Measurements from ENCODE around the gene RASSF1. TPM values are rescaled to one million over a fixed set of nuclear protein-coding genes. Genes with fewer than 3 reads are reported as not detected.

The RASSF1 gene
- total and polyA plus RNA-seq, 5 donors: 15.6 to 20.4 (median 15.9) TPM

- ATAC-seq (no peak), DNase-seq (no peak)
- 87% methylated on average over 17 of the region's 17 CpGs for WGBS
- H3K9me3 ChIP-seq (ENCODE audit: control insufficient read depth, low read length): no peaks in the 10 kb centered on the region
- H3K27ac ChIP-seq (ENCODE audit: low read length): no peak overlapping the region
- H3K27me3 ChIP-seq (ENCODE audit: control insufficient read depth, insufficient read depth): no peaks in the 10 kb centered on the region
- intact Hi-C loops (cut with DNase I): no loop called here
- H3K4me1 ChIP-seq (ENCODE audit: control insufficient read depth, insufficient read depth, low read length): no peaks in the 10 kb centered on the region
- no peak overlapping the region for H3K4me3 ChIP-seq (ENCODE audit: low read length)
Observed at GRCh38 chr3:50378757-50379156, 38.1 kb upstream of the RASSF1 start.

GRCh38 chr3:50378024-50378423, 37.4 kb upstream of the RASSF1 start:
- no peaks in the 10 kb centered on the region for H3K4me1 ChIP-seq (ENCODE audit: control insufficient read depth, insufficient read depth, low read length)
- no peaks in the 10 kb centered on the region for H3K27me3 ChIP-seq (ENCODE audit: control insufficient read depth, insufficient read depth)
- no peak overlapping the region for H3K4me3 ChIP-seq (ENCODE audit: low read length)
- no peak overlapping the region for H3K27ac ChIP-seq (ENCODE audit: low read length)
- intact Hi-C loops (cut with DNase I): no loop called here
- 82% methylated on average over 6 of the region's 6 CpGs for WGBS
- DNase-seq: no peak
- no peak for ATAC-seq
- H3K9me3 ChIP-seq (ENCODE audit: control insufficient read depth, low read length): no peaks in the 10 kb centered on the region

- H3K27me3 ChIP-seq (ENCODE audit: control insufficient read depth, insufficient read depth): no peaks in the 10 kb centered on the region
- intact Hi-C loops (cut with DNase I): no loop called here
- H3K27ac ChIP-seq (ENCODE audit: low read length): no peak overlapping the region
- WGBS: 73% methylated on average over 7 of the region's 7 CpGs
- DNase-seq (no peak), ATAC-seq (no peak)
- H3K9me3 ChIP-seq (ENCODE audit: control insufficient read depth, low read length): no peaks in the 10 kb centered on the region
- H3K4me1 ChIP-seq (ENCODE audit: control insufficient read depth, insufficient read depth, low read length): no peaks in the 10 kb centered on the region
- no peak overlapping the region for H3K4me3 ChIP-seq (ENCODE audit: low read length)
Observed at GRCh38 chr3:50375258-50375931, 34.8 kb upstream of the RASSF1 start.

- WGBS: 79% methylated on average over 22 of the region's 22 CpGs
- no peak for DNase-seq
- no peaks in the 10 kb centered on the region for H3K27me3 ChIP-seq (ENCODE audit: control insufficient read depth, insufficient read depth)
- H3K9me3 ChIP-seq (ENCODE audit: control insufficient read depth, low read length): no peaks in the 10 kb centered on the region
- ATAC-seq: no peak
- intact Hi-C loops (cut with DNase I): no loop called here
- no peak overlapping the region for H3K4me3 ChIP-seq (ENCODE audit: low read length)
- H3K27ac ChIP-seq (ENCODE audit: low read length): no peak overlapping the region
- H3K4me1 ChIP-seq (ENCODE audit: control insufficient read depth, insufficient read depth, low read length): no peaks in the 10 kb centered on the region
Observed at GRCh38 chr3:50374363-50375257, 34.0 kb upstream of the RASSF1 start.

GRCh38 chr3:50373146-50374051, 32.8 kb upstream of the RASSF1 start:
- no peak for ATAC-seq
- DNase-seq: no peak
- intact Hi-C loops (cut with DNase I): no loop called here
- no peak overlapping the region for H3K27ac ChIP-seq (ENCODE audit: low read length)
- 59% methylated on average over 12 of the region's 12 CpGs for WGBS
- no peaks in the 10 kb centered on the region for H3K4me1 ChIP-seq (ENCODE audit: control insufficient read depth, insufficient read depth, low read length)
- H3K4me3 ChIP-seq (ENCODE audit: low read length): no peak overlapping the region
- no peaks in the 10 kb centered on the region for H3K9me3 ChIP-seq (ENCODE audit: control insufficient read depth, low read length)
- H3K27me3 ChIP-seq (ENCODE audit: control insufficient read depth, insufficient read depth): no peaks in the 10 kb centered on the region

- H3K27ac ChIP-seq (ENCODE audit: low read length): no peak overlapping the region
- H3K4me3 ChIP-seq (ENCODE audit: low read length): no peak overlapping the region
- 65% methylated on average over 8 of the region's 8 CpGs for WGBS
- no peak for ATAC-seq
- no peak for DNase-seq
- H3K27me3 ChIP-seq (ENCODE audit: control insufficient read depth, insufficient read depth): no peaks in the 10 kb centered on the region
- intact Hi-C loops (cut with DNase I): no loop called here
- no peaks in the 10 kb centered on the region for H3K9me3 ChIP-seq (ENCODE audit: control insufficient read depth, low read length)
- H3K4me1 ChIP-seq (ENCODE audit: control insufficient read depth, insufficient read depth, low read length): no peaks in the 10 kb centered on the region
Observed at GRCh38 chr3:50372349-50372748, 31.7 kb upstream of the RASSF1 start.

- H3K27me3 ChIP-seq (ENCODE audit: control insufficient read depth, insufficient read depth): no peaks in the 10 kb centered on the region
- no peak for ATAC-seq
- intact Hi-C loops (cut with DNase I): no loop called here
- no peak for DNase-seq
- 84% methylated on average over 3 of the region's 3 CpGs for WGBS
- H3K9me3 ChIP-seq (ENCODE audit: control insufficient read depth, low read length): no peaks in the 10 kb centered on the region
- no peak overlapping the region for H3K27ac ChIP-seq (ENCODE audit: low read length)
- H3K4me1 ChIP-seq (ENCODE audit: control insufficient read depth, insufficient read depth, low read length): no peaks in the 10 kb centered on the region
- H3K4me3 ChIP-seq (ENCODE audit: low read length): no peak overlapping the region
Observed at GRCh38 chr3:50371133-50371685, 30.6 kb upstream of the RASSF1 start.

- intact Hi-C loops (cut with DNase I): no loop called here
- H3K4me3 ChIP-seq (ENCODE audit: low read length): no peak overlapping the region
- WGBS: 48% methylated on average over 14 of the region's 14 CpGs
- DNase-seq (no peak), ATAC-seq (no peak)
- H3K4me1 ChIP-seq (ENCODE audit: control insufficient read depth, insufficient read depth, low read length): no peaks in the 10 kb centered on the region
- no peaks in the 10 kb centered on the region for H3K27me3 ChIP-seq (ENCODE audit: control insufficient read depth, insufficient read depth)
- H3K27ac ChIP-seq (ENCODE audit: low read length): no peak overlapping the region
- H3K9me3 ChIP-seq (ENCODE audit: control insufficient read depth, low read length): no peaks in the 10 kb centered on the region
Observed at GRCh38 chr3:50370594-50370993, 30.0 kb upstream of the RASSF1 start.

- no peak for DNase-seq
Observed at GRCh38 chr3:50369012-50369670, 28.5 kb upstream of the RASSF1 start.

GRCh38 chr3:50365842-50366220, 25.2 kb upstream of the RASSF1 start:
- no peak for DNase-seq
- ATAC-seq: no peak
- WGBS: 86% methylated on average over 5 of the region's 5 CpGs
- Histone ChIP-seq H3K9me3 (ENCODE audit: control insufficient read depth, low read length) (no peaks in the 10 kb centered on the region), H3K27ac (ENCODE audit: low read length) (no peak overlapping the region), H3K4me1 (ENCODE audit: control insufficient read depth, insufficient read depth, low read length) (no peaks in the 10 kb centered on the region), H3K27me3 (ENCODE audit: control insufficient read depth, insufficient read depth) (no peaks in the 10 kb centered on the region), H3K4me3 (ENCODE audit: low read length) (no peak overlapping the region)
- intact Hi-C loops (cut with DNase I): no loop called here

More at GRCh38 chr3:50369012-50369670, 28.5 kb upstream of the RASSF1 start:
- intact Hi-C loops (cut with DNase I): no loop called here
- Histone ChIP-seq H3K4me3 (ENCODE audit: low read length) (no peak overlapping the region), H3K27ac (ENCODE audit: low read length) (no peak overlapping the region), H3K9me3 (ENCODE audit: control insufficient read depth, low read length) (no peaks in the 10 kb centered on the region), H3K4me1 (ENCODE audit: control insufficient read depth, insufficient read depth, low read length) (no peaks in the 10 kb centered on the region), H3K27me3 (ENCODE audit: control insufficient read depth, insufficient read depth) (no peaks in the 10 kb centered on the region)
- ATAC-seq: no peak
- WGBS: 77% methylated on average over 9 of the region's 9 CpGs
